Activated CD8-positive, alpha-beta memory T cell treated with anti-CD3 and anti-CD28 coated beads, Interleukin-2, amount 50 U/mL, for 1 hour (primary cell): ENCODE measurements around the gene PRSS36.
"Not testable (repeated sequence)": the region's sequence is repeated elsewhere in the genome, so short reads cannot be mapped to it uniquely, and the experiment has no call there.

Source experiments
- DNase-seq: peaks from one replicate; pipeline ENCODE4 v3.0.0-alpha.2; 2020; ENCODE audit errors: extremely low read depth

Gene PRSS36

DNA sequence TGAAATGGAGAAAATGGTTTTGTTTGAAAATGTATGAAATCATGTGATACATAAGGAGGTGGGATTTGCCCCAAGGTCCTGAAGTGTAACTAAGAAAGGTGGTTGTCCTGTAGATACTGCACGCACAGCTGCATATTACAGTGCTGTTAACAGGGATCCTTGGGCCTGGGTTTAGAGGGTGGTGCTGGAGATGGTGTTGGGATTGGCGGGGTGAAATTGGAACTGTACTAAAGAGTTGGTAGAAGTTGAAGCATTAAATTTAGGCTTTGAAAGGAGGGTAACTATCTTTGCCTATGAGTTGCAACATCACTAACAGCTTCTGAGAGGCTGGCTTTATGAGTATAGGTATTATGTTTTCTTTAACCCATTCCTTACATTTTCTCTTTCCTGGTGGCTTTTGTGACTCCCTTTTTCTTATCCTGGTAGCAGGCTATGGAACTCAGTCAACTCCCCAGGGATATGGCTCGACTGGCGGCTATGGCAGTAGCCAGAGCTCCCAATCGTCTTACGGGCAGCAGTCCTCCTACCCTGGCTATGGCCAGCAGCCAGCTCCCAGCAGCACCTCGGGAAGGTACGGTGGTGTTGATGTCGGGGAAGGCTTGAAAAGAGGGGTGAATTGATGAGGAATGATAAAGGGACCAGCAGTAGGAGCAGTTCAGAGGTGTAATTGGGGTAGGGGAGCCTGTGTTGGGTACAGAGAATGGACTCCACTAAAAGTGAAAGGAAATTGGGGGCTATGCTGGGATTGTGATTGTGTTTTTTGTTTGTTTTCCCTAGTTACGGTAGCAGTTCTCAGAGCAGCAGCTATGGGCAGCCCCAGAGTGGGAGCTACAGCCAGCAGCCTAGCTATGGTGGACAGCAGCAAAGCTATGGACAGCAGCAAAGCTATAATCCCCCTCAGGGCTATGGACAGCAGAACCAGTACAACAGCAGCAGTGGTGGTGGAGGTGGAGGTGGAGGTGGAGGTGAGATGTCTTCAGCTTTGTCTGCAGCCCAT, 33.9 kb upstream of the PRSS36 start:
- no peak for DNase-seq

- no peak for DNase-seq
These were observed 32.5 kb upstream of the PRSS36 start for GRCh38 chr16:31182391-31182790.

DNA sequence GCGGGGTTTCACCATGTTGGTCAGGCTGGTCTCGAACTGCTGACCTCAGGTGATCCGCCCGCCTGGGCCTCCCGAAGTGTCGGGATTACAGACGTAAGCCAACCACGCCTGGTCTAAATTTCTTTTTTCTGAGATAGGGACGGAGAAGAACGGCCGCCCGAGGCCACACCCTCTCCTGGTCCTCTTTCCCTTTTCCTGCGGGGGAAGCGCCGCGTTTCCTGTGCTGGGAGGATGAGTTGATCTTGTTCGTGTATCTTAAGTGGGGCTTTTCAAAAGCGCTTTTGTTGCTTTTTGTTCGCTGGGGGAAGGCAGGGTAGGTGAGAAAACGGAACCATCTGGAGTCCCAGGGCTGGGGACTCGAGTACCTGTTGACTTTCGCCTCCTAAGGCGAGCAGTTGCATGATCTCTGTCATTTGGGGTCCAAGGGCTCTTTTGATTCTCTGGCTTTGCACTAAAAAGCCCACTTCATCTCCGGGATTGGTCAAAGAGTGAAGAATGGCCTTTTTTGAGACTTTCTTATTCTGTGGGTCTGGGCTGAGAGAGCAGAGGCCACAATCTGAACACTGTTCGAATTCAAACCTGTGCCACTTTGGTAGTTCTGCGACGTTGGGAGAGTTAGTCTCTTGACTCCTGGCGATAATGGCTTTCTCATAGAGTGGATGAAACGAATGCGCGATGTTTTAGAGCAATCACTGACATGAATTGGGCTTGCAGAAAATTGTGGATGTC, 31.4 kb upstream of the PRSS36 start:
- DNase-seq: no peak

DNA sequence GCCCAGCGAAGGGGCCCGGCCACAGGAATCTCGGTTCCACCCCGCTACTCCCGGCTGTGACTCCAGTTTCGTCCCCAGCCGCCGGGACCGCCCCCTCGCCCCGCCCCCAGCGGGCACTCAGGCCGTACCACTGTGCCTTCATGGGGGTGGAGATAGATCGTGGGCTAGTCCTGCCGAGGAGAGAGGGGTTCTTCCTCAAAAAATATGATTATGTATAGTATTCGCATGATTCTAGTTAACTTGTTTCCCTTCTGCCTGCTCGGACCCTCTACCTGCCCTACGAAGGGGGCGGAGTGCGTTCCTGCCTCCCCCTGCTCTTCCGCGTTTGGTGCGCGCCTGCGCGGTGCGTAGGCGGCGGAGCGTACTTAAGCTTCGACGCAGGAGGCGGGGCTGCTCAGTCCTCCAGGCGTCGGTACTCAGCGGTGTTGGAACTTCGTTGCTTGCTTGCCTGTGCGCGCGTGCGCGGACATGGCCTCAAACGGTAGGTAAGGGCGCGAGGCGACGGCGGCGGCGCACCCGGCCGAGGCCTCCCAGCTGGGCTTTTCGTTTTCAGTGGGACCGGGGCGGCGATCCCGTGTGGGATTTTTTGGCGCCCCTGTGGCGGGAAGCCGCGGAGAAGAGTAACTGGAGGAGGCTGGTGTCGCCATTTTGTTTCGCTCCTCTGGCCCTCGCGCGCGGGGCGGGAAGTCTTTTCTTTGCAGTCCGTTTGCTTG, 30.0 kb upstream of the PRSS36 start, which contains the start of gene FUS:
FUS (plus strand) TSS at position 393 of the 713 bp plus-strand sequence; CDS start at position 469, 76 bp downstream.
- peak; percentile 79 for DNase-seq

DNA sequence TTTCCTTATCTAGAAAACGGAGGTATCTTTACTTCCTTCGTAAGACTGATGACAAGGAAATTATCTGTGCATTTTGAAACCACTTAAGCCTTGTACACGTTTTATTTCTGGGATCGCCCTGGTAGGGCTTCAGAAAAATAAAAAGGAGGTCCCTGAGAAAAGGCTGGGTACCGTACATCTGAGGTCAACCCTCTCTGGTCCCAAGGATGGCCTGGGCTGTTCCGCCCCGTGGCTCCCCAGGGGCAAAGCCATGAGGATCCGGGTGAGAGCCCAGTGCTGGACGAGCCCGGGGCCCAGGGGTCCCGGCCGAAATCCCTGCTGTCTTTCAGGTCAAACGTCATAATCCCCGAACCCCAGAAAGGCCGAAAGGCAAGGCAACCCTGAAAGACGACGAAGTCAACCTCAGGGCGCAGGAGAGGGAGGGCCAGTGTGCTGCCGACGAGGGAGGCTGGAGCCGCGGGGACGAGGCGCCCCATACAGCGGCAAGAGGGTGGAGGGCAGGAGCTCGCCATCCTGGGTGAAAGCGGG, 29.4 kb upstream of the PRSS36 start:
- DNase-seq: no peak

DNA sequence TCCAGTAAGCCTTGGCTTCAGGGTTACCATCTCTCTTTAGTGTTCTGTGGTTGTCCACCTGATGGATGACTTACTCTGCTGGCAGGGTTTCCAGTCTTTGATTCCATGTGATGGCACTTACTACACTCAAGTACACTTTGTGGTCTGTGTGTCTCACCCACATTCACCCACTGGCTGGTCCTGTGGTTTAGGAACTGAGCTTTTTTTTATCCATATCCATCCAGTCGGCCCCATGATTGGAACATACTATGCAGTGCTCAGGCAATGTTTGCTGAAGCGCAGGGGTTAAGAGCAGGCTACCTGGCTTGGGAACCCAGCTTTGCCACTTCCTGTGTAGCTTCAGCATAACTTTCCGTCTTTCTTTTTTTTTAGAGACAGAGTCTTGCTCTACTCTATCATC, 27.3 kb upstream of the PRSS36 start:
- peak; percentile 18 for DNase-seq

DNA sequence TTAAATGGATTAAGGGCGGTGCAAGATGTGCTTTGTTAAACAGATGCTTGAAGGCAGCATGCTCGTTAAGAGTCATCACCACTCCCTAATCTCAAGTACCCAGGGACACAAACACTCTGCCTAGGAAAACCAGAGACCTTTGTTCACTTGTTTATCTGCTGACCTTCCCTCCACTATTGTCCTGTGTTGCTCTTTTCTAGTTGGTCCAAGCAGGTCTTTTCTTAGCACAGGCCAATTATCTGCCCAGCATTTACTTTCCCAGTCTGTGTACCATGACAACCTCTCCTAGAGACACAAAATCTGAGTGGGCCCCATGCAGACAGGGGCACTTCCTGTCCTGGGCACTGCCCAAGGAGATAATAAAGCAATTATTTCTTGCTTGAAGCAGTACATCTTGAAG, 20.2 kb upstream of the PRSS36 start:
- not testable (repeated sequence) for DNase-seq

- DNase-seq: no peak
These were observed 19.0 kb upstream of the PRSS36 start for GRCh38 chr16:31168848-31169247.

- DNase-seq: no peak
These were observed 17.4 kb upstream of the PRSS36 start for GRCh38 chr16:31167315-31167714.

DNA sequence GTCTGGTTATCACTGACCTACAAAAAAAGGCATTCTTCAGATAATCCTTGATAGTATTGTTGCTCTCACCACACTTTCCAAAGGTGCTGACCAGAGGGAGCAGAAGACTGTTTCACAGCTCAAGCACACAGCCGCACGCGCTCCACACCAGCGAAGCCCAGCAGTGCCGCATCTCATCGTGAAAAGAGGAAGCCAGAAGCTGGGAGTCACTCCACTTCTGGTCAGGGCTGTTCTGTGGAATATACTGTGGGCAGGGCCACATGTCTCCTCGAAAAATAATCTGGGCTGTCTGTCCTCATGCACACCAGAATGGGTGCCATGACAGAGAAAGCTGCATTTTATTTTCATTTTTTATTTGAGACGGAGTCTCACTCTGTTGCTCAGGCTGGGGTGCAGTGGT, 7.3 kb upstream of the PRSS36 start:
- DNase-seq: no peak

GRCh38 chr16:31150976-31151375, 1.1 kb upstream of the PRSS36 start:
- DNase-seq: not testable (repeated sequence)

GRCh38 chr16:31149332-31149731, 534 bp downstream of the PRSS36 start:
- no peak for DNase-seq

DNA sequence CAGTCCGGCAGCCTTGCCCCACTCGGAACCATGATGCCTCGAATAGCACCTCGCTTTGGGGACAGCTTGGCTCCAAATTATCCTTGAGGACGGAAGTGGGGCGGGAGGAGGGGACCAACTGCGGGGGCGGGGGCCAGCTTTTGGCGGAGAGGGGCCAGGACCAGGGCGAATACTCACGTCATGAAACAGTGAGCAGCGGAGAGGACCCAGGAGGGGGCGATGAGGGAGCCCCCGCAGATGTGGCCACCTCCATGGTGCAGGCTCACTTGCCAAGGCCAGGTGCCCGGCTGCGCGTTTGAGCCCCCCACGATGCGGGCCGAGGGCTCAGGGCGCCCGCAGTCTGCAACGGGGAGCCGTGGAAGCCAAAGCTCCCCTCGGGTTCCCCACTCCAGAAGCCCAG, 970 bp downstream of the PRSS36 start:
- no peak for DNase-seq

DNA sequence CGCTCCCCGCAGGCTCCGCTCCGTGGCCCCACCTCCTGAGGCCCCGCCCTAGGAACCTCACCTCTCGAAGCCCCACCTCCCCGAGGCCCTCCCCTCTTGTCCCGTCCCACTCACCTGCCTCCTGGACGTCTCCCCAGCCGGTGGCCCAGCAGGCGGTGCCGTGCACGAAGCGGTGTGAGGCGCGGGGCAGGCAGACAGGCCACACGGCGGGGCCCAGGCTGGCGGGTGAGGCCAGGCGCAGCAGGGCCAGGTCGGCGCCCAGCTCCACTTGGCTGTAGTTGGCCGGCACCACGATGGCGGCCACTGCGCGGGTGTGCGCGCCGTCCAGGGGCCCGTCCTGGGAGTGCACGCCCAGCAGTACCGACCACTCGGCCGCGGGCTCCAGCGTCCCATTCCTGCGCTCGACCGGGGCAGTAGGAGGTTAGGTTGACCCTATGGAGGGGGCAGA, 1.6 kb downstream of the PRSS36 start:
- no peak for DNase-seq

DNA sequence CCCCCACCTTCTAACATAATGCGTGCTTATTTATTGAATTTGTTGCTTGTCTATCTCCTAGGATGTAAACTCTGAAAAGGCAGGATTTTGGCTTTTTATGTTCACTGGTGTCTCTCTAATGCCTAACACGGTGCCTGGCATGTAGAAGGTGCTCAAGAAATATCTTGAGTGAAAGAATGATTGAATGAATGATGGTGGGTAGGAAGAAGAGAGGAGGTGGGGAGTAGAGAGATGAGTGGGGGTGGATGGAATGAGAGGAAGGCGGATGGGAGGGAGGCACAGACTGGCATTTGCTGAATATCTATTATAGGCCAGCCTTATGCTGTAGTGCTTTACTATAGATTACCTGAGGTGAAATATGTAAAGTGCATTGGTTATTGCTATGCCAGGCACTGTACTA, 2.3 kb downstream of the PRSS36 start:
- no peak for DNase-seq

DNA sequence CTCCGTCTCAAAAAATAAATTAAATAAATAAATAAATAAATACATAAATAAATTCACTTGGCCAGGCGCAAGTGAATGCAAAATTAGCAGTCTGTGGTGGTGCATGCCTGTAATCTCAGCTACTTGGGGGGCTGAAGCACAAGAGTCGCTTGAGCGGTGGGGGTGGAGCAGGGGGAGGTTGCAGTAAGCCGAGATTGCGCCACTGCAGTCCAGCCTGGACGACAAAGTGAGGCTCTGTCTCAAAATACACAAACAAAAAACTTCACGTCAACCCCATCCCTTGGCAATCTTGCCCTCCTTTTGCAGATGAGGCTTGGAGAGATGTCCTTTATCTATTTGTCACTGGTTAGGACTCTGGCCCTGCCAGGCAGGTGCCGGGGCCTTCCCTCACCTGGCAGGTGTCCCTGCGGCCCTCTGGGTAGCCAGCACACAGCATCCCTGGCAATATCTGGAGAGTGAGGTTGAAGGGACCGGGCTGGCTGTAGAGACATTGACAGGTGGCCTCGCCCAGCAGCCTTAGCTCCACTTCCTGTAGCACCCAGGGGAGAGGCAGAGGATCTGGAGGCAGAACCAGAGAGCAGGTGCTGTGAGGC, 4.4 kb downstream of the PRSS36 start:
- no peak for DNase-seq

DNA sequence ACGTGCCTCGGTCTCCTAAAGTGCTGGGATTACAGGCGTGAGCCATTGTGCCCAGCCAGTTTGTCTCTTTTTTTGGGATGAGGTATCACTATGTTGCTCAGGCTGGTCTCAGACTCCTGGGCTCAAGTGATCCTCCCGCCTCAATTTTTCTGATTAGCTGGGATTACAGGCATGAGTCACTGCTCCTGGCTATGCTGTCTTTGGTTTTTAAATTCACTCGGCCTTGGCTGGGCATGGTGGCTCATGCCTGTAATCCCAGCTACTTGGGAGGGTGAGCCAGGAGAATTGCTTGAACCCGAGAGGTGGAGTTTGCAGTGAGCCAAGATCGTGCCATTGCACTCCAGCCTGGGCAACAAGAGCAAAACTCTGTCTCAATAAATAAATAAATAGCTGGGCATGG, 5.4 kb downstream of the PRSS36 start:
- DNase-seq: not testable (repeated sequence)

- DNase-seq: no peak
These were observed 6.1 kb downstream of the PRSS36 start for GRCh38 chr16:31143694-31144148.

GRCh38 chr16:31143011-31143693, 6.7 kb downstream of the PRSS36 start:
- no peak for DNase-seq
